Raji (cell line): ENCODE data around the gene DDX21.

ENCODE experiments used
- POLR2A ChIP-seq: IDR thresholded peaks from 2 replicates; pipeline ENCODE4 v1.6.1; 2011; ENCODE audit warnings: low read depth, low read length, control low read depth; ENCODE audit not compliant: insufficient read depth

DDX21 gene

GRCh38 chr10:68987611-68988010, 31.6 kb downstream of the DDX21 start:
- no peak for TF ChIP-seq POLR2A

GRCh38 chr10:68988530-68989316, 32.8 kb downstream of the DDX21 start, which contains the start of gene KIFBP:
Gene KIFBP (plus strand): TSS chr10:68988803. CDS start chr10:68988833, 30 bp downstream.
- TF ChIP-seq POLR2A, result peak; percentile 67

- TF ChIP-seq POLR2A, result no peak
Observed at GRCh38 chr10:68989317-68989990, 33.5 kb downstream of the DDX21 start.

GRCh38 chr10:68992636-68993440, 36.9 kb downstream of the DDX21 start:
- TF ChIP-seq POLR2A, result no peak

GRCh38 chr10:68997211-68997610, 41.2 kb downstream of the DDX21 start:
- no peak for TF ChIP-seq POLR2A

- no peak for TF ChIP-seq POLR2A
Observed at GRCh38 chr10:69004821-69005220, 48.9 kb downstream of the DDX21 start.

GRCh38 chr10:69005704-69006485, 49.9 kb downstream of the DDX21 start:
- no peak for TF ChIP-seq POLR2A

GRCh38 chr10:69007260-69007659, 51.3 kb downstream of the DDX21 start:
- no peak for TF ChIP-seq POLR2A

GRCh38 chr10:69009360-69009759, 53.4 kb downstream of the DDX21 start:
- TF ChIP-seq POLR2A, result no peak

GRCh38 chr10:69010151-69010640, 54.2 kb downstream of the DDX21 start:
- TF ChIP-seq POLR2A, result no peak

- no peak for TF ChIP-seq POLR2A
Observed at GRCh38 chr10:69014171-69014570, 58.2 kb downstream of the DDX21 start.

- no peak for TF ChIP-seq POLR2A
Observed at GRCh38 chr10:69018613-69019012, 62.6 kb downstream of the DDX21 start.

- no peak for TF ChIP-seq POLR2A
Observed at GRCh38 chr10:69022611-69023010, 66.6 kb downstream of the DDX21 start.

GRCh38 chr10:69025370-69025896, 69.5 kb downstream of the DDX21 start:
- no peak for TF ChIP-seq POLR2A

GRCh38 chr10:69033256-69033655, 77.3 kb downstream of the DDX21 start:
- TF ChIP-seq POLR2A, result no peak
